Measurements from ENCODE around the gene SETX.

DNA sequence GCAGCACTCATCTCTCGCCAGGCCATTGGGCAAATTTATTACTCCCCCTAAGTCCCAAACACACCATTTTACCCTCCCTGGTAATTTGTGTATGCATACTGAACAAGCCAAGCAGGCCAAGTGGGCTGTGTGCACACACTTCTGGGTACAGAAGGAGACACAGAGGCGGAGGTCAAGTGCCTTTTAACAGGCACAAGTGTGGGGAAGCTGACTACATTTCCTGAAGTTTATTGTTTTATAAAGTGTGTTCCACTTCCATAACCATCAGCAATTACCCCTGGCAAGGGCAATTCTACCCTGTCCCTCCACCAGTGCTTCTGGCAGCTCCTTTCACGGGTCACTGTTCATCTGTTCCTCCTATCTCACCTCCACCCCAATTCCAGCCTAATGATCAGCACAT, 93.9 kb downstream of the SETX start:
- TF ChIP-seq POLR2A (IDR thresholded peaks at IDR 0.05) (no peak), POLR2AphosphoS5 (IDR thresholded peaks at IDR 0.05) (peak in 1 of 4 donors; percentile 4), EP300 (IDR thresholded peaks at IDR 0.05) (no peak)
- TF ChIP-seq, protein P1, sequence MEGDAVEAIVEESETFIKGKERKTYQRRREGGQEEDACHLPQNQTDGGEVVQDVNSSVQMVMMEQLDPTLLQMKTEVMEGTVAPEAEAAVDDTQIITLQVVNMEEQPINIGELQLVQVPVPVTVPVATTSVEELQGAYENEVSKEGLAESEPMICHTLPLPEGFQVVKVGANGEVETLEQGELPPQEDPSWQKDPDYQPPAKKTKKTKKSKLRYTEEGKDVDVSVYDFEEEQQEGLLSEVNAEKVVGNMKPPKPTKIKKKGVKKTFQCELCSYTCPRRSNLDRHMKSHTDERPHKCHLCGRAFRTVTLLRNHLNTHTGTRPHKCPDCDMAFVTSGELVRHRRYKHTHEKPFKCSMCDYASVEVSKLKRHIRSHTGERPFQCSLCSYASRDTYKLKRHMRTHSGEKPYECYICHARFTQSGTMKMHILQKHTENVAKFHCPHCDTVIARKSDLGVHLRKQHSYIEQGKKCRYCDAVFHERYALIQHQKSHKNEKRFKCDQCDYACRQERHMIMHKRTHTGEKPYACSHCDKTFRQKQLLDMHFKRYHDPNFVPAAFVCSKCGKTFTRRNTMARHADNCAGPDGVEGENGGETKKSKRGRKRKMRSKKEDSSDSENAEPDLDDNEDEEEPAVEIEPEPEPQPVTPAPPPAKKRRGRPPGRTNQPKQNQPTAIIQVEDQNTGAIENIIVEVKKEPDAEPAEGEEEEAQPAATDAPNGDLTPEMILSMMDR (IDR thresholded peaks at IDR 0.05) = no peak

Measured in sigmoid colon (tissue), 4 donors.